ENCODE measurements around the gene TWSG1. TPM values are rescaled to one million over a fixed set of nuclear protein-coding genes. Genes with fewer than 3 reads are reported as not detected.

TWSG1 gene
- total RNA-seq, 2 donors from 2014 or later = 30.7 to 31.4 TPM

DNA sequence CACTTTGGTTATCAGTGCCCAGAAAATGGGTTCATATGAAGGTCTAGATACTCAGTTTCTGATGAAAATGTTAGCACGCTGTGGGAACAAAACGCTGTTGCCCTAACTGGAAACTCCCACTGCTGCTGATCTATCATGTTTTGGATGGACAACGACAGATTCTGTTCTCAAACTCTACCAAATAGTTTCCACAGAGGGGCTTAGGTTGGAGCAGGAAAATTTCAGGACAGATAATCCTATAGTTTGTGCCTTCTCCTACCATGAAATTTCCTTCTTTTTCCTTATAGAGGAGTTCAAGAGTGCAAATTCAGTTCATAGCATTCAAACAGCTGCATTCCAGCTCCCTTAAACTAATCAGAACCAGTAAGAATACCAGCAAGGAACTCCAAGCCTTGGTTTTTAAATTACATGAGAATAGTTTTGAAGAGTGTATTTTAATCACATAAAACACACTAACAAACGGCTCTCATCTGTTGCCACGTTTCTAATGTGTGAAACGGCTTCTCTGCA is 82.0 kb downstream of the TWSG1 start:
- Mint-ChIP-seq H3K9me3 (no peaks in the 10 kb centered on the region), H3K36me3 (ENCODE audit: low read depth) (no peaks in the 10 kb centered on the region), H3K4me1 (no peaks in the 10 kb centered on the region), H3K4me3 (no peak overlapping the region), H3K27ac (no peak overlapping the region), H3K27me3 (ENCODE audit: insufficient read depth) (no peaks in the 10 kb centered on the region)
- 77 to 79% methylated on average over 6 of the region's 6 CpGs for WGBS, 2 experiments (ENCODE audit: insufficient coverage in 1 of 2, insufficient read length in 1 of 2)
- Histone ChIP-seq H3K27me3 (ENCODE audit: control insufficient read depth, insufficient read depth, low read length, poor library complexity, severe bottlenecking) (no peaks in the 10 kb centered on the region), H3K27ac (ENCODE audit: low read depth, low read length) (peak overlapping the region; percentile 76), H3K9me3 (ENCODE audit: control insufficient read depth, low read length) (no peaks in the 10 kb centered on the region), H3K36me3 (ENCODE audit: control insufficient read depth, insufficient read depth, low read length) (no peaks in the 10 kb centered on the region), H3K4me3 (ENCODE audit: low read length) (no peak overlapping the region), H3K9ac (ENCODE audit: extremely low read depth, low read length, poor library complexity, severe bottlenecking) (no peak overlapping the region), H3K4me1 (ENCODE audit: control insufficient read depth, insufficient read depth, low read length) (no peaks in the 10 kb centered on the region)
- TF ChIP-seq, protein P1, sequence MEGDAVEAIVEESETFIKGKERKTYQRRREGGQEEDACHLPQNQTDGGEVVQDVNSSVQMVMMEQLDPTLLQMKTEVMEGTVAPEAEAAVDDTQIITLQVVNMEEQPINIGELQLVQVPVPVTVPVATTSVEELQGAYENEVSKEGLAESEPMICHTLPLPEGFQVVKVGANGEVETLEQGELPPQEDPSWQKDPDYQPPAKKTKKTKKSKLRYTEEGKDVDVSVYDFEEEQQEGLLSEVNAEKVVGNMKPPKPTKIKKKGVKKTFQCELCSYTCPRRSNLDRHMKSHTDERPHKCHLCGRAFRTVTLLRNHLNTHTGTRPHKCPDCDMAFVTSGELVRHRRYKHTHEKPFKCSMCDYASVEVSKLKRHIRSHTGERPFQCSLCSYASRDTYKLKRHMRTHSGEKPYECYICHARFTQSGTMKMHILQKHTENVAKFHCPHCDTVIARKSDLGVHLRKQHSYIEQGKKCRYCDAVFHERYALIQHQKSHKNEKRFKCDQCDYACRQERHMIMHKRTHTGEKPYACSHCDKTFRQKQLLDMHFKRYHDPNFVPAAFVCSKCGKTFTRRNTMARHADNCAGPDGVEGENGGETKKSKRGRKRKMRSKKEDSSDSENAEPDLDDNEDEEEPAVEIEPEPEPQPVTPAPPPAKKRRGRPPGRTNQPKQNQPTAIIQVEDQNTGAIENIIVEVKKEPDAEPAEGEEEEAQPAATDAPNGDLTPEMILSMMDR (conservative IDR thresholded peaks at IDR 0.05) = no peak
- DNase-seq = no peak

DNA sequence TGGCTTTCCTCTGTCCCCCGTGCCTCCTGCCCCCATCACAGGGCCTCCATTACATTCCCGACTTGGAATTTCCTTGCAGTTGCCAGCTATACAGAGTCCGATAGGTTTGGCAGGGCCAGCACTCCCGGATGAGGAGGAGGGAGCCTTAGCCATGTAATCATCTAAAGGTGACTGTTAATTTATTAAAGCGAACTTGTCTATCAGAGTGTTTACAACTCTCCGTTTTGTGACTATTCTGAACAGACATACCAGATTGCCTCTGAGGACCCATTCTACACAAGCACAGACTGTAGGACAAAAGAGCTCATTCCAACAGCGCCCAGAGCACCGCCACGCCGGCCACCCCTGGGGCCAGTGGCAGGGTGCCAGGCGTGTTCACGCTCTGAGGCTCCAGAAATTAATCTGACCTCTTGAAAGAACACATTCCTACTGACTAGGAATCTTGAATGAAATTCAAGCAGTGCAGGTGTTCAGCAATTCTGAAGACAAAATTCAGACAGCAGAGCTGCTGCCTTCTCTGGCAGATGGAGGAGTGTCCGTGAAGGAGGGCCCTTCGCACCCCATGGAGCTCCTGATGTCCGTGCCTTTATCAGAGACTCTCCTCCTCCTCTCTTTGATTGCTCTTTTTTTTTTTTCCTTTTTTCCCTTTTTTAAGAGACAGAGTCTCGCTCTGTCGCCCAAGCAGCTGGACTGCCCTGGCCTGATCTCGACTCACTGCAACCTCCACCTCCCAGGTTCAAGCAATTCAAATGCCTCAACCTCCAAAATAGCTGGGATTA is 82.7 kb downstream of the TWSG1 start:
- Histone ChIP-seq H3K36me3 (ENCODE audit: control insufficient read depth, insufficient read depth, low read length) (no peaks in the 10 kb centered on the region), H3K27me3 (ENCODE audit: control insufficient read depth, insufficient read depth, low read length, poor library complexity, severe bottlenecking) (no peaks in the 10 kb centered on the region), H3K4me1 (ENCODE audit: control insufficient read depth, insufficient read depth, low read length) (no peaks in the 10 kb centered on the region), H3K4me3 (ENCODE audit: low read length) (no peak overlapping the region), H3K9ac (ENCODE audit: extremely low read depth, low read length, poor library complexity, severe bottlenecking) (no peak overlapping the region), H3K27ac (ENCODE audit: low read depth, low read length) (peak overlapping the region; percentile 76), H3K9me3 (ENCODE audit: control insufficient read depth, low read length) (no peaks in the 10 kb centered on the region)
- H3K27ac Mint-ChIP-seq = no peak overlapping the region
- no peaks in the 10 kb centered on the region for H3K4me1 Mint-ChIP-seq
- no peaks in the 10 kb centered on the region for H3K27me3 Mint-ChIP-seq (ENCODE audit: insufficient read depth)
- no peak overlapping the region for H3K4me3 Mint-ChIP-seq
- H3K9me3 Mint-ChIP-seq = no peaks in the 10 kb centered on the region
- TF ChIP-seq, protein P1 (conservative IDR thresholded peaks at IDR 0.05) = no peak
- DNase-seq = no peak
- 73 to 86% methylated on average over 14 to 18 of the region's 18 CpGs for WGBS, 2 experiments (ENCODE audit: insufficient coverage in 1 of 2, insufficient read length in 1 of 2)
- H3K36me3 Mint-ChIP-seq (ENCODE audit: low read depth) = no peaks in the 10 kb centered on the region

DNA sequence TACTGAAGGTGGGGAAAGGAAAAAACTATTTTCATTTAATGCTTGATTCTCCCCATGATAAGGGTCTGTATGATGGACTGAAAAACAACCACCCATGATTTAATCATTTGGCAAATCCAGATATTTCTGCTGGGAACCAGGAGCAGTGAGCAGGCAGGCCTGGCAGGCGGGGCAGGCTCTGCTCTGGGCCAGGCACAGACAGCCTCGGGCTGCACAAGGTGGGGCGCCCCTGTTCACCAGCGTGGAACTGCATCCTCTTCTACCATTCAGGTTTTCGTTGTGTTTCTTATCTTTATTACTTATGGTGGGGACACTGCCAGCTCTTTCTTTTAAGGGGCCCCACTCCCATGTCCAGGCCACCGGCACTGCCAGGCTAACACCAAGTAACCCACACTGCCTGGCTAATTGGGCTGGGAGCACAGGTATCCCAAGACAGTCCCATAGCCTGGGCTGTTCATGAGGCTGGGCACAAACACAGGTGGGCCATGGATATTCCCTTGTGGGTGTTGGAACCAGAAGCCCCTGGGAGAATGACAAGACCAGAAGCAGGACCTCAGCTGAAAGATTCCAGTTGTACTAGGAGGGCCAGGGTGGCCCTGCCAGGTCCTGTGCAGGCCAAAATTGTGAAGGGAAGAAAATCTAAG is 83.6 kb downstream of the TWSG1 start:
- TF ChIP-seq, protein P1 (conservative IDR thresholded peaks at IDR 0.05) = no peak
- Histone ChIP-seq H3K4me3 (ENCODE audit: low read length) (no peak overlapping the region), H3K9me3 (ENCODE audit: control insufficient read depth, low read length) (no peaks in the 10 kb centered on the region), H3K27ac (ENCODE audit: low read depth, low read length) (no peak overlapping the region), H3K9ac (ENCODE audit: extremely low read depth, low read length, poor library complexity, severe bottlenecking) (no peak overlapping the region), H3K36me3 (ENCODE audit: control insufficient read depth, insufficient read depth, low read length) (no peaks in the 10 kb centered on the region), H3K27me3 (ENCODE audit: control insufficient read depth, insufficient read depth, low read length, poor library complexity, severe bottlenecking) (no peaks in the 10 kb centered on the region), H3K4me1 (ENCODE audit: control insufficient read depth, insufficient read depth, low read length) (no peaks in the 10 kb centered on the region)
- H3K4me3 Mint-ChIP-seq = no peak overlapping the region
- no peaks in the 10 kb centered on the region for H3K4me1 Mint-ChIP-seq
- H3K27ac Mint-ChIP-seq = no peak overlapping the region
- H3K9me3 Mint-ChIP-seq = no peaks in the 10 kb centered on the region
- 90 to 92% methylated on average over 4 to 6 of the region's 6 CpGs for WGBS, 2 experiments (ENCODE audit: insufficient coverage in 1 of 2, insufficient read length in 1 of 2)
- no peak for DNase-seq
- no peaks in the 10 kb centered on the region for H3K27me3 Mint-ChIP-seq (ENCODE audit: insufficient read depth)
- no peaks in the 10 kb centered on the region for H3K36me3 Mint-ChIP-seq (ENCODE audit: low read depth)

Data from endodermal cell (in vitro differentiated cells).